Epithelial cell of esophagus (primary cell): ENCODE measurements around the gene PRKG1.

ENCODE experiments used
- DNase-seq: peaks from one replicate; pipeline ENCODE4 v3.0.0; 2010; ENCODE audit warnings: low read depth
- H3K4me3 ChIP-seq: 2 replicates; pipeline ENCODE4 v1.5.1; 2011; ENCODE audit warnings: mild to moderate bottlenecking, low read length, control low read depth
- CTCF ChIP-seq: IDR thresholded peaks from 2 replicates; pipeline ENCODE4 v1.5.1; 2011; ENCODE audit warnings: low read depth, mild to moderate bottlenecking, low read length, control low read depth, inconsistent platforms; ENCODE audit not compliant: insufficient read depth; ENCODE audit errors: missing control alignments

The PRKG1 gene

DNA sequence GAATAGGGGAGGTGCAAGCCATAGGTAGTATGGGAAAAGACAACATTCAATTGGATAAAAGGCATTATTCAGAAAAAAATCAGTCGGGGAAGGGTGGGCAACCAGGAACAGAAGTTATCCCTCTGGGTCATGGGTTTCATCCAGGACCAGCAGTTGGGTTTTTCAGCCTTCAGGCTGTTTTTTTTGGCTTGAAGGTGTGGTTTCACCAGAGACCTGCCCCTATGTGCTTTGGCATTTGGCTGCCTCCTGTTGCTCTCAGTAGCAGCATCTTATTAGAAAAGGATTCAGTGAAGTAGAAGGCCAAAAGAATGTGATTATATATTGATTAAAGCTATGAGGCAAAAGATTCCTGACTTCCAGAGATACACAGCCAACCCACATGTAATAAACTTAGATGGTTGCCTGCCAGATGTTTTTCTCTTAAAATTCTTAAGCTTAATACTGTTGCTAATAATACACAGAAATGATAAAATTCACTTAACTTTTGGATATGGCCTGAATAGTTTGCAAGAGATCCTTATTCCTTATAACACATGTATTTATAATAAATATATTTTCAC, 876.8 kb downstream of the PRKG1 start:
- no peak for DNase-seq
- no peak for TF ChIP-seq CTCF

GRCh38 chr10:51951601-51952000, 877.3 kb downstream of the PRKG1 start:
- H3K4me3 ChIP-seq = no peak overlapping the region
- TF ChIP-seq CTCF = no peak
- DNase-seq = no peak

More for the DNA sequence above, 876.8 kb downstream of the PRKG1 start:
- no peak overlapping the region for H3K4me3 ChIP-seq

- H3K4me3 ChIP-seq = no peak overlapping the region
- no peak for DNase-seq
- no peak for TF ChIP-seq CTCF
Measured at GRCh38 chr10:51952056-51952455, 877.8 kb downstream of the PRKG1 start.

DNA sequence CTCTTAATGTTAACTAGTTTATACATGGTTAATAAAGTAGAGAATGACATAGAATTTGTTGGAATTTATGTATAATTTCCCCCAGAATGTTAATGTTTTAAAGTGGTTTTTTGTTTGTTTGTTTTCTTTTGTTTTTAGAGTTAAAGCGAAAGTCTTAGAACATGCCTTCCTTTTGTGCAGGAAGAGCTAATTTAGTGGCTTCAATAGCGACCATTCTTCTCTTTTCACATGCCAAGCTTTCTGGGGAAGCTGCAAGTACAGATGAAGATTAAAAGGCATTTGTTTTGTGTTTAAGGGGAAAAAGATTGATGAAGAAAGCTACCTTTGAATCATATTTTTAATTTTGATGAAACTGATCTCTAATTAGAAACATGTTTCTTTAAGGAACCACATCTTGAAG, 881.4 kb downstream of the PRKG1 start:
- no peak for DNase-seq
- TF ChIP-seq CTCF = no peak
- no peak overlapping the region for H3K4me3 ChIP-seq

DNA sequence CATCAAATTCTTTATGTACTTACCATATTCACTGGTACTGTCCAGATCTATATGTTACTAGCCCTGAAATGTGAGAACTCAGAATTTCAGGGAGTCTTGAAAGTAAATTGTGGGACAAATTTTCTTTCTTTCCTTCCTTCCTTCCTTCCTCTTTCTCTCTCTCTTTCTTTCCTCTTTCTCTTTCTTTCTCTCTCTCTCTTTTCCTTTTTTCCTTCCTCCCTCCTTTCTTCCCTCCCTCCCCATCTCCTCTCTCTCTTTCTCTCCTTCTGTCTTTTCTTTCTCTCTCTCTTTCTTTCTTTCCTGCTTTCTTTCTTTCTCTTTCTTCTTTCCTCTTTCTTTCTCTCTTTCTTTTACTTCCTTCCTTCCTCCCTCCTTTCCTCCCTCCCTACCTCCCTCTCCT, 882.5 kb downstream of the PRKG1 start:
- DNase-seq = no peak
- H3K4me3 ChIP-seq = no peak overlapping the region
- no peak for TF ChIP-seq CTCF

DNA sequence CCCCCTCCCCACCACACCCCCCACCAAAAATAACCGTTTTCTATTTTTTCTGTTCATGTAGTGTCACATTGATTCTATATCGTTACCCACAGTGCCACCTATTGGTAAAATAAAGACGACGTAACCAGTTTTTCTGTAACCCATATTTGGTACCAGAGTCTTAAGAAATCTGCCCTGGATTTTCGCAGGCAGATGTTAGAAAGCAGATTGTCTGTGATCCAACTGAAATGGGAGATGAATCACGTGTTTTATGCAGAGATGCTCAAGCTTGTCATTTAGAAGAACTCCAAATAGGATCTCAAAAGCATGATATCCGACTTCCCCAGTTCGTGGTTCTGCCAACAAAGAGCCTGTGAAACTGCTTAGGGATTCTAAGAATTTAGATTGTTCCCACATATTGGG, 886.2 kb downstream of the PRKG1 start:
- peak; percentile 55 for DNase-seq
- no peak overlapping the region for H3K4me3 ChIP-seq
- peak; percentile 58 for TF ChIP-seq CTCF

DNA sequence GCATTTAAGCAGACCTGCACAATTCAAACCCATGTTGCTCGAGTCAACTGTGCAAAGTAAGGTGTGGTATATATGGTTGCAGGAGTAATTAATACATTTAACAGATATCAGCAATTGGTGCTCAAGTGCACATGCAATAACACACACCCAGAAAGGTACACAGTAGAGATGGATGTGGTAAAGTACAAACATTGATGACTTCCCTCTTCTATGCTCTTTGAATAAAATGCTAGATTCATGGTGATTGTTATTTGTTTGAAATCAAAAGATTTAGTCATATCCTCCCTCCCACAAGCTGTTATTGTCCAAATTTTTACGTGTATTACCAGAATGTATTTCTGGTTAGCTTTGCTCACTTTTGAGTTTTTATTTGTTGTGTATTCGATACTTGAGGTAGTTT, 887.1 kb downstream of the PRKG1 start:
- TF ChIP-seq CTCF = no peak

More for the DNA sequence above, 887.1 kb downstream of the PRKG1 start:
- no peak for DNase-seq
- no peak overlapping the region for H3K4me3 ChIP-seq
